HEK293 (cell line): ENCODE results near the gene KLHL20.

ENCODE experiments used
- CTCF ChIA-PET: fragments of 350-600 bp; formaldehyde crosslinking; extraction: SDS; loops from one replicate; lab custom pipeline; 2021; ENCODE audit warnings: antibody characterized with exemption; lab: Yijun Ruan, JAX
- POLR2A ChIA-PET: fragments of 300-600 bp; formaldehyde crosslinking; extraction: SDS; loops from one replicate; lab custom pipeline; 2020; ENCODE audit warnings: antibody characterized with exemption, inconsistent platforms; lab: Yijun Ruan, JAX
- H3K27ac ChIP-seq: fragments of 200-500 bp; sonication (Bioruptor generic); 2 replicates; pipeline ENCODE4 v1.5.1; 2014; ENCODE audit warnings: low read depth, low read length, control low read depth, inconsistent platforms; ENCODE audit errors: extremely low read depth
- H3K36me3 ChIP-seq, 2 experiments: fragments of 200-500 bp in 1 of 2; sonication (Bioruptor generic) in 1 of 2; 1 replicate in 1 of 2; 2 replicates in 1 of 2; pipeline ENCODE4 v1.5.1; 2014 to 2017; ENCODE audit warnings: inconsistent platforms in 2 of 2, low read length in 2 of 2; ENCODE audit not compliant: control insufficient read depth in 2 of 2, insufficient read depth in 1 of 2
- H3K4me1 ChIP-seq: fragments of 200-500 bp; sonication (Bioruptor generic); 2 replicates; pipeline ENCODE4 v1.5.1; 2014; ENCODE audit warnings: mild to moderate bottlenecking, low read length, inconsistent platforms; ENCODE audit not compliant: control insufficient read depth, insufficient read depth
- H3K4me3 ChIP-seq: 2 replicates; pipeline ENCODE4 v1.5.1; 2011; ENCODE audit warnings: low read depth, mild to moderate bottlenecking, control low read depth, low read length, moderate library complexity
- H3K9me3 ChIP-seq: fragments of 200-500 bp; sonication (Bioruptor generic); 2 replicates; pipeline ENCODE4 v1.5.1; 2014; ENCODE audit warnings: low read depth, low read length, inconsistent platforms; ENCODE audit not compliant: control insufficient read depth, insufficient read depth
- EGR2 ChIP-seq: fragments of 450-650 bp; formaldehyde crosslinking; IDR thresholded peaks from 2 replicates; pipeline ENCODE4 v1.5.1; 2016; ENCODE audit warnings: low read depth, missing biosample characterization, missing genetic modification characterization
- MZF1 ChIP-seq: fragments of 450-650 bp; formaldehyde crosslinking; IDR thresholded peaks from 2 replicates; pipeline ENCODE4 v1.5.1; 2017; ENCODE audit warnings: missing biosample characterization, missing genetic modification characterization, borderline replicate concordance
- PRDM2 ChIP-seq: fragments of 450-650 bp; formaldehyde crosslinking; IDR thresholded peaks from 2 replicates; pipeline ENCODE4 v1.5.1; 2016; ENCODE audit warnings: missing biosample characterization, missing genetic modification characterization, borderline replicate concordance
- WT1 ChIP-seq: fragments of 450-650 bp; formaldehyde crosslinking; IDR thresholded peaks from 2 replicates; pipeline ENCODE4 v1.5.1; 2016; ENCODE audit warnings: missing biosample characterization, missing genetic modification characterization
- YY1 ChIP-seq: fragments of 450-650 bp; formaldehyde crosslinking; IDR thresholded peaks from 2 replicates; pipeline ENCODE4 v1.5.1; 2018; ENCODE audit warnings: missing biosample characterization, missing genetic modification characterization
- ZBTB17 ChIP-seq: fragments of 450-650 bp; formaldehyde crosslinking; IDR thresholded peaks from 2 replicates; pipeline ENCODE4 v1.5.1; 2016; ENCODE audit warnings: missing biosample characterization, missing genetic modification characterization
- ZNF184 ChIP-seq: fragments of 450-650 bp; IDR thresholded peaks from 2 replicates; pipeline ENCODE4 v1.5.1; 2018; ENCODE audit warnings: missing biosample characterization, mild to moderate bottlenecking, missing genetic modification characterization
- ZNF311 ChIP-seq: fragments of 450-650 bp; formaldehyde crosslinking; IDR thresholded peaks from 2 replicates; pipeline ENCODE4 v1.5.1; 2017; ENCODE audit warnings: missing biosample characterization, missing genetic modification characterization, borderline replicate concordance
- ZNF335 ChIP-seq: fragments of 450-650 bp; formaldehyde crosslinking; conservative IDR thresholded peaks from 2 replicates; pipeline ENCODE4 v1.5.1; 2016; ENCODE audit warnings: missing biosample characterization, missing genetic modification characterization
- ZNF350 ChIP-seq: fragments of 450-650 bp; formaldehyde crosslinking; IDR thresholded peaks from 2 replicates; pipeline ENCODE4 v1.5.0; 2017; ENCODE audit warnings: missing biosample characterization, mild to moderate bottlenecking, missing genetic modification characterization
- ZNF354C ChIP-seq: fragments of 450-650 bp; formaldehyde crosslinking; IDR thresholded peaks from 2 replicates; pipeline ENCODE4 v1.5.1; 2016; ENCODE audit warnings: missing biosample characterization, missing genetic modification characterization, low read depth, borderline replicate concordance
- ZNF48 ChIP-seq: fragments of 450-650 bp; formaldehyde crosslinking; IDR thresholded peaks from 2 replicates; pipeline ENCODE4 v1.5.1; 2016; ENCODE audit warnings: missing biosample characterization, missing genetic modification characterization
- ZNF621 ChIP-seq: fragments of 450-650 bp; formaldehyde crosslinking; IDR thresholded peaks from 2 replicates; pipeline ENCODE4 v1.5.1; 2017; ENCODE audit warnings: missing biosample characterization, missing genetic modification characterization
- ZNF639 ChIP-seq: fragments of 450-650 bp; formaldehyde crosslinking; IDR thresholded peaks from 2 replicates; pipeline ENCODE4 v1.5.1; 2016; ENCODE audit warnings: missing biosample characterization, missing genetic modification characterization
- ZNF654 ChIP-seq: fragments of 450-650 bp; formaldehyde crosslinking; IDR thresholded peaks from 2 replicates; pipeline ENCODE4 v1.5.1; 2016; ENCODE audit warnings: low read depth, missing biosample characterization, missing genetic modification characterization
- ZNF660 ChIP-seq: fragments of 450-650 bp; IDR thresholded peaks from 2 replicates; pipeline ENCODE4 v1.5.1; 2018; ENCODE audit warnings: missing biosample characterization, mild to moderate bottlenecking, missing genetic modification characterization
- ZNF670 ChIP-seq: fragments of 450-650 bp; formaldehyde crosslinking; IDR thresholded peaks from 2 replicates; pipeline ENCODE4 v1.5.1; 2016; ENCODE audit warnings: missing biosample characterization, missing genetic modification characterization, low read depth
- ZNF785 ChIP-seq: fragments of 450-650 bp; formaldehyde crosslinking; IDR thresholded peaks from 2 replicates; pipeline ENCODE4 v1.5.1; 2016; ENCODE audit warnings: missing biosample characterization, missing genetic modification characterization
- ZNF792 ChIP-seq: fragments of 450-650 bp; formaldehyde crosslinking; IDR thresholded peaks from 2 replicates; pipeline ENCODE4 v1.5.1; 2016; ENCODE audit warnings: missing biosample characterization, missing genetic modification characterization
- ZSCAN16 ChIP-seq: fragments of 450-650 bp; formaldehyde crosslinking; IDR thresholded peaks from 2 replicates; pipeline ENCODE4 v1.5.1; 2016; ENCODE audit warnings: missing biosample characterization, missing genetic modification characterization
- TF ChIP-seq, protein P1 (sequence below): fragments of 450-650 bp; formaldehyde crosslinking; IDR thresholded peaks from 2 replicates; pipeline ENCODE4 v1.5.1; 2017; ENCODE audit warnings: missing biosample characterization, missing genetic modification characterization
- TF ChIP-seq, protein P2 (sequence below): fragments of 450-650 bp; formaldehyde crosslinking; IDR thresholded peaks from 2 replicates; pipeline ENCODE4 v1.5.1; 2016; ENCODE audit warnings: missing biosample characterization, missing genetic modification characterization

KLHL20 gene

GRCh38 chr1:173824315-173825081, 109.7 kb downstream of the KLHL20 start, which contains the start of the genes CENPL and DARS2 (continued):
- TF ChIP-seq, protein P1, sequence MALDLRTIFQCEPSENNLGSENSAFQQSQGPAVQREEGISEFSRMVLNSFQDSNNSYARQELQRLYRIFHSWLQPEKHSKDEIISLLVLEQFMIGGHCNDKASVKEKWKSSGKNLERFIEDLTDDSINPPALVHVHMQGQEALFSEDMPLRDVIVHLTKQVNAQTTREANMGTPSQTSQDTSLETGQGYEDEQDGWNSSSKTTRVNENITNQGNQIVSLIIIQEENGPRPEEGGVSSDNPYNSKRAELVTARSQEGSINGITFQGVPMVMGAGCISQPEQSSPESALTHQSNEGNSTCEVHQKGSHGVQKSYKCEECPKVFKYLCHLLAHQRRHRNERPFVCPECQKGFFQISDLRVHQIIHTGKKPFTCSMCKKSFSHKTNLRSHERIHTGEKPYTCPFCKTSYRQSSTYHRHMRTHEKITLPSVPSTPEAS (tag by site-specific recombination) = no peak; the same call in 1 of the 2 replicates
- peak; percentile 6; the same call in 1 of the 2 replicates for TF ChIP-seq WT1 (tag by site-specific recombination)
- no peak for TF ChIP-seq ZNF654 (tag by site-specific recombination)
- TF ChIP-seq ZNF660 = peak; percentile 54; the same call in 1 of the 2 replicates
- TF ChIP-seq ZBTB17 (tag by site-specific recombination) = peak; percentile 100
- TF ChIP-seq, protein P2, sequence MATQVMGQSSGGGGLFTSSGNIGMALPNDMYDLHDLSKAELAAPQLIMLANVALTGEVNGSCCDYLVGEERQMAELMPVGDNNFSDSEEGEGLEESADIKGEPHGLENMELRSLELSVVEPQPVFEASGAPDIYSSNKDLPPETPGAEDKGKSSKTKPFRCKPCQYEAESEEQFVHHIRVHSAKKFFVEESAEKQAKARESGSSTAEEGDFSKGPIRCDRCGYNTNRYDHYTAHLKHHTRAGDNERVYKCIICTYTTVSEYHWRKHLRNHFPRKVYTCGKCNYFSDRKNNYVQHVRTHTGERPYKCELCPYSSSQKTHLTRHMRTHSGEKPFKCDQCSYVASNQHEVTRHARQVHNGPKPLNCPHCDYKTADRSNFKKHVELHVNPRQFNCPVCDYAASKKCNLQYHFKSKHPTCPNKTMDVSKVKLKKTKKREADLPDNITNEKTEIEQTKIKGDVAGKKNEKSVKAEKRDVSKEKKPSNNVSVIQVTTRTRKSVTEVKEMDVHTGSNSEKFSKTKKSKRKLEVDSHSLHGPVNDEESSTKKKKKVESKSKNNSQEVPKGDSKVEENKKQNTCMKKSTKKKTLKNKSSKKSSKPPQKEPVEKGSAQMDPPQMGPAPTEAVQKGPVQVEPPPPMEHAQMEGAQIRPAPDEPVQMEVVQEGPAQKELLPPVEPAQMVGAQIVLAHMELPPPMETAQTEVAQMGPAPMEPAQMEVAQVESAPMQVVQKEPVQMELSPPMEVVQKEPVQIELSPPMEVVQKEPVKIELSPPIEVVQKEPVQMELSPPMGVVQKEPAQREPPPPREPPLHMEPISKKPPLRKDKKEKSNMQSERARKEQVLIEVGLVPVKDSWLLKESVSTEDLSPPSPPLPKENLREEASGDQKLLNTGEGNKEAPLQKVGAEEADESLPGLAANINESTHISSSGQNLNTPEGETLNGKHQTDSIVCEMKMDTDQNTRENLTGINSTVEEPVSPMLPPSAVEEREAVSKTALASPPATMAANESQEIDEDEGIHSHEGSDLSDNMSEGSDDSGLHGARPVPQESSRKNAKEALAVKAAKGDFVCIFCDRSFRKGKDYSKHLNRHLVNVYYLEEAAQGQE (tag by site-specific recombination) = no peak
- TF ChIP-seq ZNF621 (tag by site-specific recombination) = no peak
- TF ChIP-seq YY1 (tag by site-specific recombination) = peak; percentile 98
- peak; percentile 83 for TF ChIP-seq ZNF335 (tag by site-specific recombination)
- 0 out of 2 replicates have a peak, but pooled peaks have one; percentile 32 for TF ChIP-seq EGR2
- TF ChIP-seq ZNF350 (tag by site-specific recombination) = no peak
- no peak for TF ChIP-seq ZNF670 (tag by site-specific recombination)
- TF ChIP-seq, all 188 proteins: peak for 58

- ChIA-PET POLR2A (no interaction called here), CTCF (interaction anchor here (1.3 kb wide), 1 partner anchor 10 kb away, joined by 3 read pairs; no protein-coding TSS in a partner anchor)
- Histone ChIP-seq H3K4me3 (no peak overlapping the region), H3K36me3 (peaks cover 12 to 32% of the 10 kb centered on the region in 2 experiments), H3K9me3 (no peaks in the 10 kb centered on the region), H3K27ac (no peak overlapping the region), H3K4me1 (no peaks in the 10 kb centered on the region; the same call in 1 of the 2 replicates)
- no peak for TF ChIP-seq PRDM2 (tag by site-specific recombination)
- TF ChIP-seq ZNF184 (tag by site-specific recombination) = no peak
- no peak for TF ChIP-seq MZF1
- TF ChIP-seq ZNF350 (tag by site-specific recombination) = no peak
- TF ChIP-seq ZNF639 (tag by site-specific recombination) = no peak
- TF ChIP-seq ZSCAN16 (tag by site-specific recombination) = no peak
- TF ChIP-seq ZNF785 (tag by site-specific recombination) = no peak
- no peak for TF ChIP-seq EGR2
- no peak for TF ChIP-seq ZNF792 (tag by site-specific recombination)
- no peak for TF ChIP-seq ZNF354C (tag by site-specific recombination)
- TF ChIP-seq ZNF48 = no peak
- TF ChIP-seq YY1 (tag by site-specific recombination) = no peak
- TF ChIP-seq ZNF311 (tag by site-specific recombination) = no peak
Measured at GRCh38 chr1:173827611-173828010, 112.8 kb downstream of the KLHL20 start.
